Brain microvascular endothelial cell (primary cell): Measurements from ENCODE around the gene PAX9.

Experiments used
- DNase-seq: peaks from one replicate; pipeline ENCODE4 v3.0.0-alpha.2; 2020
- H3K27ac ChIP-seq: fragments of 250-450 bp; sonication (Bioruptor Pico); 2 replicates; pipeline ENCODE4 v1.5.1; 2020; ENCODE audit warnings: mild to moderate bottlenecking, moderate library complexity
- H3K27me3 ChIP-seq: fragments of 250-450 bp; sonication (Bioruptor Pico); replicated peaks from 2 replicates; pipeline ENCODE4 v1.5.1; 2020; ENCODE audit warnings: mild to moderate bottlenecking
- H3K36me3 ChIP-seq: fragments of 250-450 bp; sonication (Bioruptor Pico); replicated peaks from 2 replicates; pipeline ENCODE4 v1.5.1; 2020; ENCODE audit warnings: mild to moderate bottlenecking
- H3K4me3 ChIP-seq: 2 replicates; pipeline ENCODE4 v1.5.1; 2011; ENCODE audit warnings: low read depth, mild to moderate bottlenecking, control low read depth, low read length, moderate library complexity
- CTCF ChIP-seq: IDR thresholded peaks from 2 replicates; pipeline ENCODE4 v1.5.1; 2011; ENCODE audit warnings: low read depth, mild to moderate bottlenecking, moderate library complexity, low read length, control low read depth, inconsistent platforms; ENCODE audit errors: missing control alignments
- in situ Hi-C: cut with HindIII; loops from 2 replicates; pipeline ENCODE4 v1.10.0; 2017; ENCODE audit warnings: low sequenced_read_pairs, low pct_ligation_motif_present

The PAX9 gene

GRCh38 chr14:36721877-36722276 lies 60.2 kb downstream of the PAX9 start:
- no peak for TF ChIP-seq CTCF
- DNase-seq = no peak
- Histone ChIP-seq H3K27me3 (no peaks in the 10 kb centered on the region), H3K27ac (no peak overlapping the region), H3K4me3 (no peak overlapping the region), H3K36me3 (no peaks in the 10 kb centered on the region)
- in situ Hi-C loops = no loop called here

- no peak for TF ChIP-seq CTCF
- DNase-seq = no peak
- no peak overlapping the region for H3K27ac ChIP-seq
- H3K36me3 ChIP-seq = no peaks in the 10 kb centered on the region
- no peaks in the 10 kb centered on the region for H3K27me3 ChIP-seq
- in situ Hi-C loops = no loop called here
- no peak overlapping the region for H3K4me3 ChIP-seq
Measured at GRCh38 chr14:36723530-36723929, 61.9 kb downstream of the PAX9 start.

GRCh38 chr14:36724162-36724561 lies 62.5 kb downstream of the PAX9 start:
- Histone ChIP-seq H3K4me3 (no peak overlapping the region), H3K27me3 (no peaks in the 10 kb centered on the region), H3K36me3 (no peaks in the 10 kb centered on the region), H3K27ac (no peak overlapping the region)
- in situ Hi-C loops = no loop called here
- no peak for TF ChIP-seq CTCF
- no peak for DNase-seq

GRCh38 chr14:36726128-36726527 lies 64.5 kb downstream of the PAX9 start:
- no peak for TF ChIP-seq CTCF
- DNase-seq = no peak
- Histone ChIP-seq H3K27ac (no peak overlapping the region), H3K36me3 (no peaks in the 10 kb centered on the region), H3K4me3 (no peak overlapping the region), H3K27me3 (no peaks in the 10 kb centered on the region)
- in situ Hi-C loops = no loop called here
